ENCODE results near the gene FOXE1. TPM values are rescaled to one million over a fixed set of nuclear protein-coding genes. Genes with fewer than 3 reads are reported as not detected.

The FOXE1 gene
- total RNA-seq, 1 donor from 2014 or later = not detected

- peak; percentile 76 for DNase-seq (ENCODE audit: extremely low spot score, unreplicated experiment)
Measured at GRCh38 chr9:97854696-97855485, 1.9 kb downstream of the FOXE1 start.

GRCh38 chr9:97855486-97855875, 2.5 kb downstream of the FOXE1 start:
- H3K27me3 Mint-ChIP-seq (ENCODE audit: unreplicated experiment) = peaks cover 78% of the 10 kb centered on the region
- peaks cover 15% of the 10 kb centered on the region for H3K4me1 Mint-ChIP-seq (ENCODE audit: unreplicated experiment)
- DNase-seq (ENCODE audit: extremely low spot score, unreplicated experiment) = peak; percentile 72
- H3K36me3 Mint-ChIP-seq (ENCODE audit: unreplicated experiment) = no peaks in the 10 kb centered on the region
- H3K4me3 Mint-ChIP-seq (ENCODE audit: unreplicated experiment) = no peak overlapping the region
- H3K9me3 Mint-ChIP-seq (ENCODE audit: unreplicated experiment) = no peaks in the 10 kb centered on the region
- TF ChIP-seq CTCF (IDR thresholded peaks at IDR 0.05) = no peak
- H3K27ac Mint-ChIP-seq (ENCODE audit: unreplicated experiment) = no peak overlapping the region

More at GRCh38 chr9:97854696-97855485, 1.9 kb downstream of the FOXE1 start:
- Mint-ChIP-seq H3K27me3 (ENCODE audit: unreplicated experiment) (peaks cover 78% of the 10 kb centered on the region), H3K4me3 (ENCODE audit: unreplicated experiment) (no peak overlapping the region), H3K4me1 (ENCODE audit: unreplicated experiment) (peaks cover 15% of the 10 kb centered on the region), H3K27ac (ENCODE audit: unreplicated experiment) (no peak overlapping the region), H3K9me3 (ENCODE audit: unreplicated experiment) (no peaks in the 10 kb centered on the region), H3K36me3 (ENCODE audit: unreplicated experiment) (no peaks in the 10 kb centered on the region)
- no peak for TF ChIP-seq CTCF (IDR thresholded peaks at IDR 0.05)

GRCh38 chr9:97855899-97856298, 2.9 kb downstream of the FOXE1 start:
- DNase-seq (ENCODE audit: extremely low spot score, unreplicated experiment) = peak; percentile 23
- Mint-ChIP-seq H3K27ac (ENCODE audit: unreplicated experiment) (no peak overlapping the region), H3K27me3 (ENCODE audit: unreplicated experiment) (peaks cover 77% of the 10 kb centered on the region), H3K36me3 (ENCODE audit: unreplicated experiment) (no peaks in the 10 kb centered on the region), H3K4me3 (ENCODE audit: unreplicated experiment) (no peak overlapping the region), H3K4me1 (ENCODE audit: unreplicated experiment) (peaks cover 15% of the 10 kb centered on the region), H3K9me3 (ENCODE audit: unreplicated experiment) (no peaks in the 10 kb centered on the region)
- TF ChIP-seq CTCF (IDR thresholded peaks at IDR 0.05) = no peak

- no peak for TF ChIP-seq CTCF (IDR thresholded peaks at IDR 0.05)
- H3K27me3 Mint-ChIP-seq (ENCODE audit: unreplicated experiment) = peaks cover 80% of the 10 kb centered on the region
- H3K4me1 Mint-ChIP-seq (ENCODE audit: unreplicated experiment) = peaks cover 14% of the 10 kb centered on the region
Measured at GRCh38 chr9:97856857-97857605, 4.0 kb downstream of the FOXE1 start.

More at GRCh38 chr9:97856857-97857605, 4.0 kb downstream of the FOXE1 start:
- peak; percentile 56 for DNase-seq (ENCODE audit: extremely low spot score, unreplicated experiment)
- Mint-ChIP-seq H3K27ac (ENCODE audit: unreplicated experiment) (no peak overlapping the region), H3K9me3 (ENCODE audit: unreplicated experiment) (no peaks in the 10 kb centered on the region), H3K4me3 (ENCODE audit: unreplicated experiment) (no peak overlapping the region), H3K36me3 (ENCODE audit: unreplicated experiment) (no peaks in the 10 kb centered on the region)

Measured in osteocyte (in vitro differentiated cells).